H1 (cell line): ENCODE data around the gene SMAD6. TPM values are rescaled to one million over a fixed set of nuclear protein-coding genes. Genes with fewer than 3 reads are reported as not detected.

Experiments
- ATF3 ChIP-seq: IDR thresholded peaks from 2 replicates; pipeline ENCODE4 v1.6.1; 2011; ENCODE audit warnings: low read depth, mild to moderate bottlenecking, low read length; ENCODE audit not compliant: insufficient read depth
- BCL11A ChIP-seq, 2 experiments: IDR thresholded peaks; one replicate each; pipeline ENCODE4 v1.6.1; 2011; ENCODE audit warnings: low read depth in 2 of 2, low read length in 2 of 2, mild to moderate bottlenecking in 2 of 2
- CBX5 ChIP-seq: fragments of 300-800, 300-1000 bp; sonication (generic); IDR thresholded peaks from 2 replicates; pipeline ENCODE4 v1.7.1; 2016; ENCODE audit warnings: antibody characterized with exemption, low read length, low read depth
- CHD2 ChIP-seq: IDR thresholded peaks from 2 replicates; pipeline ENCODE4 v1.6.1; 2012; ENCODE audit warnings: low read length, improper control_type of control experiment
- CTBP2 ChIP-seq: IDR thresholded peaks from 2 replicates; pipeline ENCODE4 v1.7.0; 2011; ENCODE audit warnings: borderline replicate concordance, mild to moderate bottlenecking, moderate library complexity, mixed read lengths, low read length; ENCODE audit not compliant: insufficient read depth, insufficient read length
- EP300 ChIP-seq, 2 experiments: IDR thresholded peaks; 1 replicate in 1 of 2; 2 replicates in 1 of 2; pipeline ENCODE4 v1.6.1; 2011 to 2012; ENCODE audit warnings: low read depth in 2 of 2, low read length in 2 of 2, mild to moderate bottlenecking in 2 of 2, borderline replicate concordance in 1 of 2, inconsistent platforms in 1 of 2, moderate library complexity in 1 of 2
- EZH2 ChIP-seq: fragments of 200-600 bp; sonication (generic); IDR thresholded peaks from 2 replicates; pipeline ENCODE4 v1.7.1; 2012; ENCODE audit warnings: low read depth, mild to moderate bottlenecking, moderate library complexity, low read length, inconsistent platforms; ENCODE audit not compliant: severe bottlenecking
- JUND ChIP-seq: IDR thresholded peaks from 2 replicates; pipeline ENCODE4 v1.6.1; 2011; ENCODE audit warnings: mild to moderate bottlenecking, improper control_type of control experiment, low read length
- KDM5A ChIP-seq: fragments of 200-600 bp; IDR thresholded peaks from 2 replicates; pipeline ENCODE4 v1.7.1; 2012; ENCODE audit warnings: mild to moderate bottlenecking, low read length, inconsistent platforms, mixed read lengths
- MAX ChIP-seq: IDR thresholded peaks from 2 replicates; pipeline ENCODE4 v1.6.1; 2012; ENCODE audit warnings: inconsistent platforms
- NRF1 ChIP-seq: IDR thresholded peaks from 2 replicates; pipeline ENCODE4 v1.6.1; 2011; ENCODE audit warnings: mild to moderate bottlenecking, low read depth, low read length, improper control_type of control experiment
- POLR2A ChIP-seq, 2 experiments: IDR thresholded peaks; 1 replicate in 1 of 2; 2 replicates in 1 of 2; pipeline ENCODE4 v1.6.1; 2011; ENCODE audit warnings: low read depth in 2 of 2, low read length in 2 of 2, mild to moderate bottlenecking in 2 of 2; ENCODE audit errors: control extremely low read depth in 1 of 2
- RBBP5 ChIP-seq: IDR thresholded peaks from 2 replicates; pipeline ENCODE4 v1.7.1; 2012; ENCODE audit warnings: low read depth, mild to moderate bottlenecking, inconsistent platforms, low read length, moderate library complexity, borderline replicate concordance
- RNF2 ChIP-seq: fragments of 200-900, 300-1000 bp; sonication (generic); IDR thresholded peaks from 2 replicates; pipeline ENCODE4 v1.7.1; 2016; ENCODE audit warnings: borderline replicate concordance, low read depth, mild to moderate bottlenecking, antibody characterized with exemption, low read length; ENCODE audit not compliant: poor library complexity, severe bottlenecking; ENCODE audit errors: missing control alignments
- SP2 ChIP-seq: IDR thresholded peaks from 2 replicates; pipeline ENCODE4 v1.6.1; 2012; ENCODE audit warnings: mild to moderate bottlenecking, low read length, inconsistent platforms
- SUZ12 ChIP-seq: fragments of 200-600 bp; sonication (generic); IDR thresholded peaks from 2 replicates; pipeline ENCODE4 v1.6.1; 2012; ENCODE audit warnings: mild to moderate bottlenecking, inconsistent platforms, low read length, moderate library complexity, mixed read lengths
- TAF1 ChIP-seq: IDR thresholded peaks from 2 replicates; pipeline ENCODE4 v1.6.1; 2011; ENCODE audit warnings: mild to moderate bottlenecking, low read depth, low read length
- TAF7 ChIP-seq: optimal IDR thresholded peaks from 2 replicates; pipeline ENCODE3; 2011; ENCODE audit warnings: low read depth, mild to moderate bottlenecking, inconsistent platforms, low read length, moderate library complexity, borderline replicate concordance
- TCF12 ChIP-seq: IDR thresholded peaks from 2 replicates; pipeline ENCODE4 v1.6.1; 2011; ENCODE audit warnings: low read depth, mild to moderate bottlenecking, low read length
- ZNF274 ChIP-seq: IDR thresholded peaks from 2 replicates; pipeline ENCODE4 v1.7.0; 2012; ENCODE audit warnings: low read length, borderline replicate concordance; ENCODE audit errors: extremely low read depth
- polyA plus RNA-seq, 7 experiments: library from polyadenylated mRNA; depleted of rRNA in 3 of 7; stranded (reverse) in 5 of 7; unstranded in 2 of 7; fragments of >200 nt in 5 of 7; fragments of 200-250 nt in 2 of 7; gene quantifications; 1 replicate in 5 of 7; 2 replicates in 1 of 7; 4 replicates in 1 of 7; pipeline versions ENCODE4 v1.2.1 to v1.2.3, GENCODE V29; 2011 to 2013; ENCODE audit warnings: missing spikeins in 2 of 7, mixed read lengths in 2 of 7
- total RNA-seq: library from RNA; stranded (reverse); fragmentation: NEBNext Ultra II Directional; extraction: Animal tissue kit (Norgen Biotek cat#: 25700); gene quantifications from 2 replicates; pipeline ENCODE4 v1.2.1, GENCODE V29; 2021
- TF ChIP-seq, protein P1 (sequence below), 3 experiments: IDR thresholded peaks; 1 replicate in 2 of 3; 2 replicates in 1 of 3; pipeline versions ENCODE4 v1.5.1 to v1.6.1; 2011; ENCODE audit warnings: low read length in 3 of 3, mild to moderate bottlenecking in 3 of 3, inconsistent platforms in 2 of 3, low read depth in 1 of 3, moderate library complexity in 1 of 3; ENCODE audit not compliant: insufficient read depth in 1 of 3; ENCODE audit errors: control extremely low read depth in 1 of 3

SMAD6 gene
- total and polyA plus RNA-seq, 2 of the 8 experiments (the other 6 are each of a cell fraction or from before 2014, with no cell fraction given), result 1.8 to 7.0 TPM

GRCh38 chr15:66679657-66680108 lies 22.4 kb upstream of the SMAD6 start (continued):
- TF ChIP-seq TAF7 (no peak), CTBP2 (no peak), POLR2A (IDR thresholded peaks at IDR 0.05; ENCODE audit: control extremely low read depth in 1 of 2, low read depth in 2 of 2, low read length in 2 of 2) (no peak), RBBP5 (peak; percentile 66; the same call in 1 of the 2 replicates), RNF2 (no peak), SP2 (no peak), TCF12 (no peak), EP300 (IDR thresholded peaks at IDR 0.05; ENCODE audit: borderline replicate concordance in 1 of 2, low read depth in 2 of 2, low read length in 2 of 2) (no peak), KDM5A (no peak), EZH2 (no peak), MAX (no peak), BCL11A (IDR thresholded peaks at IDR 0.05; ENCODE audit: low read depth in 2 of 2, low read length in 2 of 2) (no peak), JUND (no peak), SUZ12 (no peak), CBX5 (no peak), ATF3 (no peak), ZNF274 (no peak), NRF1 (no peak), CHD2 (no peak), TAF1 (0 out of 2 replicates have a peak, but pooled peaks have one; percentile 16)
- TF ChIP-seq, protein P1, sequence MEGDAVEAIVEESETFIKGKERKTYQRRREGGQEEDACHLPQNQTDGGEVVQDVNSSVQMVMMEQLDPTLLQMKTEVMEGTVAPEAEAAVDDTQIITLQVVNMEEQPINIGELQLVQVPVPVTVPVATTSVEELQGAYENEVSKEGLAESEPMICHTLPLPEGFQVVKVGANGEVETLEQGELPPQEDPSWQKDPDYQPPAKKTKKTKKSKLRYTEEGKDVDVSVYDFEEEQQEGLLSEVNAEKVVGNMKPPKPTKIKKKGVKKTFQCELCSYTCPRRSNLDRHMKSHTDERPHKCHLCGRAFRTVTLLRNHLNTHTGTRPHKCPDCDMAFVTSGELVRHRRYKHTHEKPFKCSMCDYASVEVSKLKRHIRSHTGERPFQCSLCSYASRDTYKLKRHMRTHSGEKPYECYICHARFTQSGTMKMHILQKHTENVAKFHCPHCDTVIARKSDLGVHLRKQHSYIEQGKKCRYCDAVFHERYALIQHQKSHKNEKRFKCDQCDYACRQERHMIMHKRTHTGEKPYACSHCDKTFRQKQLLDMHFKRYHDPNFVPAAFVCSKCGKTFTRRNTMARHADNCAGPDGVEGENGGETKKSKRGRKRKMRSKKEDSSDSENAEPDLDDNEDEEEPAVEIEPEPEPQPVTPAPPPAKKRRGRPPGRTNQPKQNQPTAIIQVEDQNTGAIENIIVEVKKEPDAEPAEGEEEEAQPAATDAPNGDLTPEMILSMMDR (IDR thresholded peaks at IDR 0.05; ENCODE audit: control extremely low read depth in 1 of 3, insufficient read depth in 1 of 3, low read depth in 1 of 3, low read length in 3 of 3), result no peak
- TF ChIP-seq, all 59 proteins: peak for 5
